Camera-type eye (tissue), 1 donor: Measurements from ENCODE around the gene SIGLEC7. TPM values are rescaled to one million over a fixed set of nuclear protein-coding genes. Genes with fewer than 3 reads are reported as not detected.

ENCODE experiments used
- total RNA-seq: library from RNA; depleted of rRNA; stranded (reverse); fragments of >200 nt; gene quantifications from one replicate; pipeline ENCODE4 v1.2.3, GENCODE V29; 2014

The SIGLEC7 gene
- total RNA-seq = 1.2 TPM

DNA sequence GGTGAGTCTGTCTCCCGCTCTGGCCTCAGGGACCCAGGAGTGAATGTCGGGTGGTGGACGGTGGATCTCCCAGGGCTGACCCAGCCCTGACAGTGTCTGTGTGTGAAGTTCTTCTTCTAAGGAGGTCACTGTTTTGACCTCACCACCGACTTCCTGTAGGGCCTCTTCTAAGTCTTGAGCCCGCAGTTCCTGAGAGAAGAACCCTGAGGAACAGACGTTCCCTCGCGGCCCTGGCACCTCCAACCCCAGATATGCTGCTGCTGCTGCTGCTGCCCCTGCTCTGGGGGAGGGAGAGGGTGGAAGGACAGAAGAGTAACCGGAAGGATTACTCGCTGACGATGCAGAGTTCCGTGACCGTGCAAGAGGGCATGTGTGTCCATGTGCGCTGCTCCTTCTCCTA lies at the start of gene SIGLEC7:
Gene SIGLEC7, plus strand, starts transcription at position 183 of the 400 bp plus-strand sequence. Its CDS starts 69 bp downstream, at position 252.

DNA sequence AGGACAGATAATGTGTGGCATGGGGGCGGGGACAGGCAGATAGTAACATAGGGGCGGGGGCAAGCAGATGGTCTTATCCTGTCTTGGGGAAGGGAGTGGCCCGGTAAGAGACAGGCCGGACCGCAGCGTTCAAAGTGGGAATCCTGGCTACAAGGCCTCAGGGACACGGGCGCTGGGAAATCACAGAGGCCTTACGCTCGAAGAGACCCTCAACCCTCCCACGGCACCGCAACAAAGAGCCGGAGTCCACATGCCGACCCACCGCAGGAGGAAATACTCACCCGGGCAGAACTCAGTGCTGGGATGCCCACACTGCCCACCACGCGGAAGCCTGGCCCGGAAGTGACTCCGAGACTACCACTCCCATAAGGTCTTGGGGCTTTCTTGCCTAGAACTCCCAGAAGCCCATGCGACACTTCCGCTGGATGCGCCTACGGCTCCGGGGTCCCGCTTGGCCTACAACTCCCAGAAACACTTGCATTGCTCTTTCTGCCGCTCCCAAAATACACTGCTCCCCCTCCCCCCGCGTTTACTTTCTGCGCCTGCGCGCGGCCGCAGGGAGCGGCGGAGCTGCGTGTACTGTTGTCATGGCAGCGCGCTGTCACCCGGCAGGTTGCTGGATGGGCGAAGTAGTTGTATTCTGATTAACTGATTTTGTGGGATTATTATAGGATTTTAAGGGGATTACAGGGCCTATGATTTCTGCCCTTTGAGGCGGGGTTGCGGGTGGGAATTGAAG lies 33.9 kb upstream of the SIGLEC7 start, which contains the start of gene CTU1:
Gene CTU1, minus strand, starts transcription at position 344 of the 739 bp plus-strand sequence. CDS start 3,840 bp downstream, outside the sequence.

DNA sequence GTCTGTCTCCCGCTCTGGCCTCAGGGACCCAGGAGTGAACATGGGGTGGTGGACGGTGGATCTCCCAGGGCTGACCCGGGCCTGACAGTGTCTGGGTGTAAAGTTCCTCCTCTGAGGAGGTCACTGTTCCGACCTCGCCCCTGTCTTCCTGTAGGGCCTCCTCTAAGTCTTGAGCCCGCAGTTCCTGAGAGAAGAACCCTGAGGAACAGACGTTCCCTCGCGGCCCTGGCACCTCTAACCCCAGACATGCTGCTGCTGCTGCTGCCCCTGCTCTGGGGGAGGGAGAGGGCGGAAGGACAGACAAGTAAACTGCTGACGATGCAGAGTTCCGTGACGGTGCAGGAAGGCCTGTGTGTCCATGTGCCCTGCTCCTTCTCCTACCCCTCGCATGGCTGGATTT lies 17.4 kb upstream of the SIGLEC7 start, which contains the start of gene SIGLEC9:
Gene SIGLEC9, plus strand, starts transcription at position 178 of the 400 bp plus-strand sequence. Its CDS starts 69 bp downstream, at position 247.

Other genes with a start within 250 kb of the SIGLEC7 start
- not detected for gene KLK4, start 230.9 kb upstream of the SIGLEC7 start, total RNA-seq
- 0.66 TPM for gene KLK5, start 189.3 kb upstream of the SIGLEC7 start, total RNA-seq
- not detected for gene KLK6, start 172.7 kb upstream of the SIGLEC7 start, total RNA-seq
- gene KLK7, start 158.4 kb upstream of the SIGLEC7 start, total RNA-seq = not detected
- not detected for gene KLK8, start 140.7 kb upstream of the SIGLEC7 start, total RNA-seq
- 1.9 TPM for gene KLK10, start 122.6 kb upstream of the SIGLEC7 start, total RNA-seq
- gene KLK11, start 115.7 kb upstream of the SIGLEC7 start, total RNA-seq = 4.7 TPM
- not detected for gene KLK12, start 107.3 kb upstream of the SIGLEC7 start, total RNA-seq
- not detected for gene KLK13, start 77.2 kb upstream of the SIGLEC7 start, total RNA-seq
- gene KLK14, start 59.4 kb upstream of the SIGLEC7 start, total RNA-seq = not detected
- gene CTU1, start 33.9 kb upstream of the SIGLEC7 start, total RNA-seq = 4.0 TPM
- gene SIGLEC9, start 17.4 kb upstream of the SIGLEC7 start, total RNA-seq = 0.99 TPM
- 1.7 TPM for gene CD33, start 82.8 kb downstream of the SIGLEC7 start, total RNA-seq
- gene SIGLECL1, start 108.8 kb downstream of the SIGLEC7 start, total RNA-seq = not detected
- 10.9 TPM for gene IGLON5, start 169.3 kb downstream of the SIGLEC7 start, total RNA-seq
- 2.5 TPM for gene VSIG10L, start 199.8 kb downstream of the SIGLEC7 start, total RNA-seq
- gene ETFB, start 224.1 kb downstream of the SIGLEC7 start, total RNA-seq = 37.9 TPM
- not detected for gene CLDND2, start 226.7 kb downstream of the SIGLEC7 start, total RNA-seq
- gene NKG7, start 230.4 kb downstream of the SIGLEC7 start, total RNA-seq = 1.1 TPM
- gene LIM2, start 245.7 kb downstream of the SIGLEC7 start, total RNA-seq = 168 TPM
- not detected for gene C19orf84, start 248.3 kb downstream of the SIGLEC7 start, total RNA-seq